Endothelial cell (in vitro differentiated cells): Measurements from ENCODE around the gene CXCR5. TPM values are rescaled to one million over a fixed set of nuclear protein-coding genes. Genes with fewer than 3 reads are reported as not detected.
A peak's percentile ranks its signal among the peaks of the same experiment; 100 is the strongest.

ENCODE experiments used
- DNase-seq: peaks from one replicate; pipeline ENCODE4 v3.0.0; 2021; ENCODE audit warnings: low spot score
- H3K27ac Mint-ChIP-seq: one replicate; pipeline ENCODE4 v1.8.0; 2021; ENCODE audit warnings: mixed read lengths, inconsistent platforms; ENCODE audit not compliant: unreplicated experiment
- H3K27me3 Mint-ChIP-seq: one replicate; pipeline ENCODE4 v1.8.0; 2021; ENCODE audit warnings: mild to moderate bottlenecking, moderate library complexity, mixed read lengths, inconsistent platforms; ENCODE audit not compliant: unreplicated experiment
- H3K36me3 Mint-ChIP-seq: one replicate; pipeline ENCODE4 v1.8.0; 2021; ENCODE audit warnings: mild to moderate bottlenecking, low read depth, mixed read lengths, inconsistent platforms; ENCODE audit not compliant: unreplicated experiment
- H3K4me1 Mint-ChIP-seq: one replicate; pipeline ENCODE4 v1.8.0; 2021; ENCODE audit warnings: mild to moderate bottlenecking, mixed read lengths, inconsistent platforms; ENCODE audit not compliant: unreplicated experiment
- H3K4me3 Mint-ChIP-seq: one replicate; pipeline ENCODE4 v1.8.0; 2021; ENCODE audit warnings: mild to moderate bottlenecking, mixed read lengths, inconsistent platforms; ENCODE audit not compliant: unreplicated experiment
- H3K9me3 Mint-ChIP-seq: one replicate; pipeline ENCODE4 v1.8.0; 2021; ENCODE audit warnings: mixed read lengths, inconsistent platforms; ENCODE audit not compliant: unreplicated experiment
- total RNA-seq: library from RNA; stranded (reverse); fragmentation: NEBNext Ultra II Directional; extraction: Animal tissue kit (Norgen Biotek cat#: 25700); gene quantifications from one replicate; pipeline ENCODE4 v1.2.1, GENCODE V29; 2021; ENCODE audit not compliant: unreplicated experiment
- TF ChIP-seq, protein P1 (sequence below): fragments of 200-600 bp; sonication (generic); IDR thresholded peaks from one replicate; pipeline ENCODE4 v1.5.0; 2021; ENCODE audit warnings: antibody characterized with exemption; ENCODE audit not compliant: unreplicated experiment

The CXCR5 gene
- total RNA-seq, 1 donor from 2014 or later, result not detected

DNA sequence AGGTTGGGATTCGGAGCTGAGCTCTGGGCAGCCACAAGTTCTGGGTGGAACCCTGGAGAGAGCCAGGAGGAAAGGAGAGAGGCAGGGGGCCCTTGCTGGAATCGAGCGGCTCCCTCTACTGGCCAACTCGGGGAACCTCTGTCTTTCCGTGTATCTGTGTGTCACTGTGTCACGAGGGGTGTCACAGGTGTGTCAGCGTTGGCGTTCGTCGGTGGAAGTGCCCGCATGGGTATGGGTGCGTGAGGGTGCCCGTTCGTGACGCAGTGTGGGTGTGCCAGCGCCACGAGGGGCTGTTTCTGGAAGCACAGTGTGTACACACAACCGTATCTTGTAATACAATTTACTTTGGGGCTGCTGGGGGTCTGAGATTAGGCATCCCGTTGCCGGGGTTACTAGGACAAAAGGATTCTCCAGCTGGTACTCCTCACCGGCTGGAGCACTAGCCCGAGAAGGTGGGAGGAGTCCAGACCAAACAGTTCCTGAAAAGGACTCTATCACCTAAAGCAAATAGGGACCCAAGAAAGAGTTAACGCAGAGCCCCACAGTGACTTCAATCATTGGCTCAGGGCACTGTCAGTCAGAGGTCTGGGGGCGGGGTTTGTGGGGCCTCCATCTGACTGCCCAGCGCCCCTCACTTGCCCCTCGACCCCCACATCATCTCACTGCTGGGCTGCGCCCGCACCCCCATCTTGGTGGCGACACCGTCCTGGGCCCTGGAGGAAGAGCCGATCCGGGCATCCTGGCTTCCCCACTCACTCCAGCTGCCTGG is 44.6 kb downstream of the CXCR5 start:
- Mint-ChIP-seq H3K27me3 (peaks cover 15% of the 10 kb centered on the region), H3K36me3 (peaks cover 3% of the 10 kb centered on the region), H3K4me3 (peak overlapping the region; percentile 97), H3K4me1 (peaks cover 39% of the 10 kb centered on the region), H3K27ac (peak overlapping the region; percentile 82), H3K9me3 (no peaks in the 10 kb centered on the region)
- TF ChIP-seq, protein P1, sequence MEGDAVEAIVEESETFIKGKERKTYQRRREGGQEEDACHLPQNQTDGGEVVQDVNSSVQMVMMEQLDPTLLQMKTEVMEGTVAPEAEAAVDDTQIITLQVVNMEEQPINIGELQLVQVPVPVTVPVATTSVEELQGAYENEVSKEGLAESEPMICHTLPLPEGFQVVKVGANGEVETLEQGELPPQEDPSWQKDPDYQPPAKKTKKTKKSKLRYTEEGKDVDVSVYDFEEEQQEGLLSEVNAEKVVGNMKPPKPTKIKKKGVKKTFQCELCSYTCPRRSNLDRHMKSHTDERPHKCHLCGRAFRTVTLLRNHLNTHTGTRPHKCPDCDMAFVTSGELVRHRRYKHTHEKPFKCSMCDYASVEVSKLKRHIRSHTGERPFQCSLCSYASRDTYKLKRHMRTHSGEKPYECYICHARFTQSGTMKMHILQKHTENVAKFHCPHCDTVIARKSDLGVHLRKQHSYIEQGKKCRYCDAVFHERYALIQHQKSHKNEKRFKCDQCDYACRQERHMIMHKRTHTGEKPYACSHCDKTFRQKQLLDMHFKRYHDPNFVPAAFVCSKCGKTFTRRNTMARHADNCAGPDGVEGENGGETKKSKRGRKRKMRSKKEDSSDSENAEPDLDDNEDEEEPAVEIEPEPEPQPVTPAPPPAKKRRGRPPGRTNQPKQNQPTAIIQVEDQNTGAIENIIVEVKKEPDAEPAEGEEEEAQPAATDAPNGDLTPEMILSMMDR, result peak; percentile 87
- peak; percentile 93 for DNase-seq

DNA sequence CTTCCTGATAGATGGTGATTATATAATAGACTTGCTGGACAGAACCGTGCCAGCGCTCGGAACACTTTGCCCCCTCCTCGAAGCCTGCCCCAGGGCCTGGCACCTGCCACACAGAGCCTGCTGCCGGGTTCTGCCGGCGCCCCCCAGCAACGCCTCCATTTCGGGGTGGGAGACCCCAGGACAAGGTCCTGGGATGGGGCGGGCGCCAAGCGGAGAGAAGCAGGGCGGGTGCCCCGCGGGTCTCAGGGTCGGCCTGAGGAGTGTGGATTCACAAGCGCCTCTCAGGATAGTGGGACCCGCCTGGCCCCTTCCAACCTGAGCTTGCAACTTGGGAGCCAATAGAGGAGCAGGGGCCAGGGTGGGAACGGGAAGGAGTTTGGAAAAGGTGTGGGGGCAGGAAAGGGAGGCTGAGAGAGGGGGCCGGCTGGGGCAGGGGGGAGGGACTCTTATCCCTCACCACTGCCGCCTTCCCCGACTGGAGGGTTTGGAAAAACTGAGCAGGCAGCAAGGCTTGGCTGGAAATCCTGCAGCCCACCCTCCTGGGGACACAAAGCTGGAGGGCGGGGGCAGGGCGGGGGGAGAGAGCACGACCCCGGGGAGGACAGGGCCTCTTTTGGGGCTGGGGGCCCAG is 45.3 kb downstream of the CXCR5 start:
- Mint-ChIP-seq H3K9me3 (no peaks in the 10 kb centered on the region), H3K27ac (no peak overlapping the region), H3K27me3 (peaks cover 15% of the 10 kb centered on the region), H3K4me3 (peak overlapping the region; percentile 97), H3K36me3 (peaks cover 3% of the 10 kb centered on the region), H3K4me1 (peaks cover 33% of the 10 kb centered on the region)
- DNase-seq, result peak; percentile 63
- TF ChIP-seq, protein P1, result no peak

DNA sequence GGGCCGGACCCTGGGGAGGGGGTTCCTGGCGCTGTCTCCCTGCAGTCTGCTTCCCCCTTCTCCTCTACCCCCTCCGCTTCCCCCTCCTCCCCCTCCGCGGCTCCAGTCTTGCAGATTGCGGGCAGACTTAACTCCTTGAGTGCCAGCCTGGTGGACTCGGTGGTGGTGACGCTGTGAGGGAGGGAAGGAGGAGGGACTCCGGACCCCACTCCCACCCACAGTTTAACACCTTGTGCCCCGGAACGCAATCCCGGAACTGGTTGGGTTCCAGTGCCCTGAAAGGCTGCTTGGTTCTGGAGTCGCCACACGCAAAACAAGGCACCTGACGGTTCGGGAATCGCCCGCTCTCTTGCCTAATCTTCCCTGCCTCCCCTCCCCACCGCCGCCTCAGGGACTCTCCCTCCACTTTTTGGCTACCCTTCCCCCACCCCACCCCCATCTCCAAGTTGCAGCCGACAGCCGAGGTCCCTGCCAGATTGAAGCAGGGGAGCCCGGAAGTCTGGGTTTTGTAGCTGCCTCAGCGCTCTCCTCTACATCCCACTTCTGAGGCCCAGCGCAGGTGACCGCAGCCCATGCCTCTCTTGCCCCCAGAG is 45.9 kb downstream of the CXCR5 start:
- DNase-seq, result peak; percentile 71
- Mint-ChIP-seq H3K36me3 (peaks cover 3% of the 10 kb centered on the region), H3K9me3 (no peaks in the 10 kb centered on the region), H3K4me1 (peaks cover 27% of the 10 kb centered on the region), H3K27me3 (peaks cover 10% of the 10 kb centered on the region), H3K27ac (no peak overlapping the region), H3K4me3 (peak overlapping the region; percentile 81)
- TF ChIP-seq, protein P1, result no peak

DNA sequence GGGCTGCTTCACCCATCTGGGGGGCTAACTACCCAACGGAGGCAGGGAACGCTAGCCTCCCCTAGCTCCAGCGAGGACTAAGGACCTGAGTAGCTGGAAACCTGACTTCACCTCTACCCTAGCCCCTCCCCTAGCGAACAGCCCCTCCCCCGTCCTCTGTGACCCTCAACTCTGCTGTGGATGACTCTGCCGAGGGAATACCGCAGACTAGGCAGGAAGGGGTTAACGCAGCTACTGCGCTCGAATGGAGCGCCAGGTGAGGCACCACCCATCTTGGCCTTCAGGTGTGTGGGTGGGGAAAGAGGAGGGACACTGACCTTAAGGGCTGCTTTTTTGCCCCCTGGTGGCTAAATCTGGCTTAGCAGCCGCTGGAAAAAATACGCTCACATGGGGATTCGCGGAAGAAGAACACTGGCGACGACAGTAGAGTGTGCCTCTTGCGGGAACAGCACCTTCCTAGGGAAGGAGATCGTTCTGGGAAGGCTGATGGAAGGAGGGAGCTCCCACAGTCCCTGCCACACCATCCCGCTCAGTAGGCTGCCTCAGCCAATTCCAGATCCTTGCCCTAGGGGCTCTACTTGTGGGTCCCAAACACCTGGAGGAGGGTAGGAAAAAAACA is 46.5 kb downstream of the CXCR5 start:
- Mint-ChIP-seq H3K36me3 (peaks cover 3% of the 10 kb centered on the region), H3K27ac (no peak overlapping the region), H3K4me3 (peak overlapping the region; percentile 81), H3K4me1 (peaks cover 26% of the 10 kb centered on the region), H3K9me3 (no peaks in the 10 kb centered on the region), H3K27me3 (peaks cover 10% of the 10 kb centered on the region)
- TF ChIP-seq, protein P1, result peak; percentile 97
- peak; percentile 83 for DNase-seq
